H1 (cell line): ENCODE data around the gene TAF5. TPM values are rescaled to one million over a fixed set of nuclear protein-coding genes. Genes with fewer than 3 reads are reported as not detected.

Experiments
- CTCF ChIA-PET: fragments of 300-600 bp; sonication (Branson Sonifier 250); formaldehyde crosslinking; loops from one replicate; lab custom pipeline; 2021; ENCODE audit not compliant: partially characterized antibody; lab: Charles Lee
- POLR2A ChIA-PET: fragments of 300-600 bp; sonication (Branson Sonifier 250); formaldehyde crosslinking; loops from one replicate; lab custom pipeline; 2021; ENCODE audit warnings: inconsistent platforms; ENCODE audit not compliant: partially characterized antibody; lab: Charles Lee
- DNase-seq, 2 experiments: peaks; one replicate each; pipeline versions ENCODE4 v3.0.0 to v3.0.0-alpha.2; 2010 to 2022; ENCODE audit warnings: low spot score in 2 of 2, low read depth in 1 of 2, mixed read lengths in 1 of 2
- FAIRE-seq: peaks from 2 replicates; lab custom pipeline; 2011; peaks lifted over from hg19 to GRCh38; lab: Jason Lieb, UNC
- H2AFZ ChIP-seq: 2 replicates; pipeline ENCODE4 v1.8.1; 2012; ENCODE audit warnings: low read length, inconsistent platforms
- H2AK5ac ChIP-seq: 2 replicates; pipeline ENCODE4 v1.6.1; 2013; ENCODE audit warnings: low read depth, low read length
- H2BK120ac ChIP-seq: replicated peaks from 2 replicates; pipeline ENCODE3; 2013; ENCODE audit warnings: low read depth, low read length, inconsistent platforms
- H2BK12ac ChIP-seq: 2 replicates; pipeline ENCODE4 v1.6.1; 2013; ENCODE audit warnings: low read depth, low read length
- H2BK15ac ChIP-seq: 2 replicates; pipeline ENCODE4 v1.6.1; 2013; ENCODE audit warnings: low read length
- H2BK20ac ChIP-seq: 2 replicates; pipeline ENCODE4 v1.6.1; 2013; ENCODE audit warnings: low read length
- H2BK5ac ChIP-seq: 2 replicates; pipeline ENCODE4 v1.6.1; 2013; ENCODE audit warnings: low read depth, low read length
- H3K14ac ChIP-seq: 2 replicates; pipeline ENCODE4 v1.6.1; 2013; ENCODE audit warnings: inconsistent platforms; ENCODE audit not compliant: insufficient read length
- H3K18ac ChIP-seq: 2 replicates; pipeline ENCODE4 v1.6.1; 2013; ENCODE audit warnings: low read length; ENCODE audit errors: extremely low read depth
- H3K23ac ChIP-seq: 2 replicates; pipeline ENCODE4 v1.6.1; 2013; ENCODE audit warnings: inconsistent platforms; ENCODE audit not compliant: insufficient read length
- H3K23me2 ChIP-seq: 2 replicates; pipeline ENCODE4 v1.6.1; 2013; ENCODE audit warnings: low read depth, low read length
- H3K27ac ChIP-seq: 2 replicates; pipeline ENCODE4 v1.6.1; 2011; ENCODE audit warnings: low read depth, low read length, inconsistent platforms
- H3K27me3 ChIP-seq, 4 experiments: replicated peaks in 1 of 4; 1 replicate in 1 of 4; 2 replicates in 3 of 4; pipeline versions ENCODE4 v1.6.1 to v1.8.1; 2011 to 2013; ENCODE audit warnings: low read length in 3 of 4, mild to moderate bottlenecking in 3 of 4, inconsistent platforms in 2 of 4, mixed read lengths in 2 of 4, moderate library complexity in 1 of 4; ENCODE audit not compliant: control insufficient read depth in 3 of 4, insufficient read depth in 3 of 4; ENCODE audit errors: extremely low read depth in 1 of 4
- H3K36me3 ChIP-seq, 4 experiments: 2 replicates each; pipeline versions ENCODE4 v1.6.1 to v1.8.1; 2011 to 2013; ENCODE audit warnings: mild to moderate bottlenecking in 4 of 4, low read length in 3 of 4, moderate library complexity in 2 of 4, control low read depth in 1 of 4, inconsistent platforms in 1 of 4; ENCODE audit not compliant: insufficient read depth in 4 of 4, control insufficient read depth in 2 of 4
- H3K4ac ChIP-seq: replicated peaks from 2 replicates; pipeline ENCODE3; 2013; ENCODE audit warnings: low read length, low read depth, mixed read lengths, inconsistent platforms; ENCODE audit not compliant: insufficient read length
- H3K4me1 ChIP-seq, 4 experiments: replicated peaks in 1 of 4; 1 replicate in 1 of 4; 2 replicates in 3 of 4; pipeline versions ENCODE4 v1.6.1 to v1.8.1; 2011 to 2013; ENCODE audit warnings: low read length in 3 of 4, inconsistent platforms in 2 of 4, mixed read lengths in 1 of 4; ENCODE audit not compliant: insufficient read depth in 4 of 4, control insufficient read depth in 3 of 4
- H3K4me2 ChIP-seq, 2 experiments: 2 replicates each; pipeline versions ENCODE4 v1.6.1 to v1.8.1; 2011 to 2013; ENCODE audit warnings: low read depth in 2 of 2, low read length in 2 of 2, control low read depth in 1 of 2, inconsistent platforms in 1 of 2, mild to moderate bottlenecking in 1 of 2; ENCODE audit not compliant: insufficient read depth in 1 of 2
- H3K4me3 ChIP-seq, 4 experiments: fragments of 200-600, 300-600 bp in 1 of 4; sonication (generic), shearing (Covaris generic), sonication (Bioruptor Twin) in 1 of 4; 2 replicates each; pipeline versions ENCODE4 v1.5.1 to v1.8.1; 2011 to 2016; ENCODE audit warnings: low read length in 4 of 4, low read depth in 3 of 4, control low read depth in 2 of 4, inconsistent platforms in 2 of 4, mild to moderate bottlenecking in 2 of 4, mixed read lengths in 1 of 4, moderate library complexity in 1 of 4; ENCODE audit not compliant: insufficient read depth in 2 of 4; ENCODE audit errors: extremely low read depth in 1 of 4
- H3K56ac ChIP-seq: replicated peaks from 2 replicates; pipeline ENCODE3; 2013; ENCODE audit warnings: low read depth, mild to moderate bottlenecking, mixed read lengths, low read length, inconsistent platforms; ENCODE audit not compliant: insufficient read length
- H3K79me1 ChIP-seq: 2 replicates; pipeline ENCODE4 v1.6.1; 2013; ENCODE audit warnings: low read depth, low read length, control low read depth
- H3K79me2 ChIP-seq, 2 experiments: 2 replicates each; pipeline versions ENCODE4 v1.6.1 to v1.8.1; 2012 to 2013; ENCODE audit warnings: low read length in 2 of 2, mild to moderate bottlenecking in 2 of 2, inconsistent platforms in 1 of 2; ENCODE audit not compliant: insufficient read depth in 2 of 2, control insufficient read depth in 1 of 2
- H3K9ac ChIP-seq, 4 experiments: replicated peaks in 1 of 4; 1 replicate in 1 of 4; 2 replicates in 3 of 4; pipeline versions ENCODE4 v1.6.1 to v1.8.1; 2011 to 2013; ENCODE audit warnings: low read depth in 3 of 4, low read length in 3 of 4, control low read depth in 2 of 4, mild to moderate bottlenecking in 2 of 4, moderate library complexity in 2 of 4, inconsistent platforms in 1 of 4; ENCODE audit errors: extremely low read depth in 1 of 4
- H3K9me3 ChIP-seq, 2 experiments: 2 replicates each; pipeline versions ENCODE4 v1.6.1 to v1.8.1; 2012 to 2013; ENCODE audit warnings: mild to moderate bottlenecking in 2 of 2, moderate library complexity in 2 of 2, control low read depth in 1 of 2, inconsistent platforms in 1 of 2, low read depth in 1 of 2, low read length in 1 of 2, mixed read lengths in 1 of 2; ENCODE audit not compliant: insufficient read depth in 2 of 2
- H4K20me1 ChIP-seq, 2 experiments: replicated peaks in 1 of 2; 2 replicates each; pipeline versions ENCODE3 to v1.8.1; 2011 to 2013; ENCODE audit warnings: inconsistent platforms in 2 of 2, low read length in 2 of 2, mild to moderate bottlenecking in 1 of 2; ENCODE audit not compliant: insufficient read depth in 2 of 2, control insufficient read depth in 1 of 2
- H4K5ac ChIP-seq: 2 replicates; pipeline ENCODE4 v1.6.1; 2013; ENCODE audit warnings: low read length, low read depth, mixed read lengths, inconsistent platforms; ENCODE audit not compliant: insufficient read length
- H4K8ac ChIP-seq: 2 replicates; pipeline ENCODE4 v1.8.0; 2013; ENCODE audit warnings: mild to moderate bottlenecking, moderate library complexity, low read length, inconsistent platforms; ENCODE audit not compliant: insufficient read depth; ENCODE audit errors: extremely low read depth
- H4K91ac ChIP-seq: replicated peaks from 2 replicates; pipeline ENCODE3; 2013; ENCODE audit warnings: low read length, mixed read lengths, inconsistent platforms; ENCODE audit not compliant: insufficient read length
- ASH2L ChIP-seq: fragments of 200-600, 300-600 bp; sonication (generic); IDR thresholded peaks from one replicate; pipeline ENCODE4 v1.7.1; 2017; ENCODE audit warnings: low read length
- BACH1 ChIP-seq: IDR thresholded peaks from 2 replicates; pipeline ENCODE4 v1.6.1; 2012; ENCODE audit warnings: low read length, improper control_type of control experiment
- RBBP5 ChIP-seq: IDR thresholded peaks from 2 replicates; pipeline ENCODE4 v1.7.1; 2012; ENCODE audit warnings: low read depth, mild to moderate bottlenecking, inconsistent platforms, low read length, moderate library complexity, borderline replicate concordance
- RNF2 ChIP-seq: fragments of 200-900, 300-1000 bp; sonication (generic); IDR thresholded peaks from 2 replicates; pipeline ENCODE4 v1.7.1; 2016; ENCODE audit warnings: borderline replicate concordance, low read depth, mild to moderate bottlenecking, antibody characterized with exemption, low read length; ENCODE audit not compliant: poor library complexity, severe bottlenecking; ENCODE audit errors: missing control alignments
- SP4 ChIP-seq: IDR thresholded peaks from 2 replicates; pipeline ENCODE4 v1.6.1; 2012; ENCODE audit warnings: low read length, inconsistent platforms
- SRF ChIP-seq: IDR thresholded peaks from 2 replicates; pipeline ENCODE4 v1.6.1; 2011; ENCODE audit warnings: mild to moderate bottlenecking, low read depth, low read length, moderate library complexity
- TBP ChIP-seq: IDR thresholded peaks from 2 replicates; pipeline ENCODE4 v1.6.1; 2011; ENCODE audit warnings: low read depth, low read length, improper control_type of control experiment
- WGBS, 2 experiments: shearing (Covaris generic) in 1 of 2; methylation state at CpG; one replicate each; pipeline versions ENCODE4 v1.1.6 to v1.1.7; 2013 to 2015; ENCODE audit warnings: low lambda C conversion rate in 2 of 2, mixed read lengths in 2 of 2, inconsistent platforms in 1 of 2, low coverage in 1 of 2, missing lambda C conversion rate in 1 of 2; ENCODE audit not compliant: insufficient replicate concordance in 2 of 2, insufficient coverage in 1 of 2, insufficient read length in 1 of 2; ENCODE audit errors: extremely low coverage in 1 of 2, missing lambda C conversion rate in 1 of 2; 5-methylcytosine and 5-hydroxymethylcytosine counted together
- long read RNA-seq, 2 experiments: library from RNA in 1 of 2; library from capped mRNA in 1 of 2; stranded (forward); transcript quantifications; one replicate each; pipeline ENCODE4 v2.0.0, GENCODE V29; 2021; ENCODE audit warnings: inconsistent platforms in 1 of 2
- polyA minus RNA-seq, 3 experiments: library from RNA; depleted of rRNA, polyadenylated mRNA; stranded (reverse); fragments of >200 nt; gene quantifications; 1 replicate in 2 of 3; 2 replicates in 1 of 3; pipeline ENCODE4 v1.2.3, GENCODE V29; 2011
- polyA plus RNA-seq, 7 experiments: library from polyadenylated mRNA; depleted of rRNA in 3 of 7; stranded (reverse) in 5 of 7; unstranded in 2 of 7; fragments of >200 nt in 5 of 7; fragments of 200-250 nt in 2 of 7; gene quantifications; 1 replicate in 5 of 7; 2 replicates in 1 of 7; 4 replicates in 1 of 7; pipeline versions ENCODE4 v1.2.1 to v1.2.3, GENCODE V29; 2011 to 2013; ENCODE audit warnings: missing spikeins in 2 of 7, mixed read lengths in 2 of 7
- total RNA-seq: library from RNA; stranded (reverse); fragmentation: NEBNext Ultra II Directional; extraction: Animal tissue kit (Norgen Biotek cat#: 25700); gene quantifications from 2 replicates; pipeline ENCODE4 v1.2.1, GENCODE V29; 2021

The TAF5 gene
- total RNA-seq, result 14.5 and 15.6 TPM in 2 replicates
- polyA plus RNA-seq (2011; rRNA removed), result 4.0 and 5.8 TPM in 2 replicates
- polyA plus RNA-seq (2011; cell fraction: cytosol; rRNA removed), result 6.8 TPM
- 2.3 TPM for polyA plus RNA-seq (2011; cell fraction: nucleus; rRNA removed)
- 6.9 to 12.3 TPM (median 8.3 TPM) in 4 replicates for polyA plus RNA-seq (2012, experiment 1 of 2)
- 1.4 TPM for polyA plus RNA-seq (2012, experiment 2 of 2)
- polyA plus RNA-seq (2013, experiment 1 of 2), result 8.2 TPM
- 9.1 TPM for polyA plus RNA-seq (2013, experiment 2 of 2)
- 7.5 and 7.8 TPM in 2 replicates for polyA minus RNA-seq (2011; rRNA and poly(A)+ RNA removed)
- 6.7 TPM for polyA minus RNA-seq (2011; cell fraction: cytosol; rRNA and poly(A)+ RNA removed)
- 6.0 TPM for polyA minus RNA-seq (2011; cell fraction: nucleus; rRNA and poly(A)+ RNA removed)
- long read RNA-seq, experiment 1, partial matches to known transcripts, result 8 of 12 reads
- long read RNA-seq, experiment 1, other reads (novel, unspliced or antisense), result 2 of 12 reads
- long read RNA-seq, experiment 2, result 0 reads

- Histone ChIP-seq H2BK12ac (no peak within 1 kb of the TSS), H3K4me2 (peak within 1 kb of the TSS; percentile 59 to 63), H3K4ac (no peak within 1 kb of the TSS), H2AFZ (peak within 1 kb of the TSS; percentile 68; the same call in 1 of the 2 replicates), H3K79me2 (peaks cover 0 to 8% of the 10 kb centered on the region in 2 experiments; a peak in 1 of 4 replicates), H4K20me1 (no peaks in the 10 kb centered on the region), H3K23ac (no peak within 1 kb of the TSS), H3K9ac (peak within 1 kb of the TSS; percentile 51 to 89 (median 65); a peak in 6 of 7 replicates), H3K79me1 (no peaks in the 10 kb centered on the region), H2AK5ac (no peak within 1 kb of the TSS), H2BK15ac (no peak within 1 kb of the TSS), H3K14ac (no peak within 1 kb of the TSS), H3K9me3 (no peaks in the 10 kb centered on the region), H3K4me3 (peak within 1 kb of the TSS; percentile 83 to 88 (median 86)), H4K5ac (peak within 1 kb of the TSS; percentile 89), H3K18ac (no peak within 1 kb of the TSS), H3K56ac (no peak within 1 kb of the TSS), H2BK120ac (no peak within 1 kb of the TSS), H4K91ac (peak within 1 kb of the TSS; percentile 60), H3K27ac (no peak within 1 kb of the TSS; the same call in 1 of the 2 replicates), H3K23me2 (no peaks in the 10 kb centered on the region), H3K4me1 (no peaks in the 10 kb centered on the region), H3K27me3 (no peaks in the 10 kb centered on the region), H4K8ac (peak within 1 kb of the TSS; percentile 93; the same call in 1 of the 2 replicates), H2BK20ac (no peak within 1 kb of the TSS), H2BK5ac (peak within 1 kb of the TSS; percentile 47; the same call in 1 of the 2 replicates), H3K36me3 (no peaks in the 10 kb centered on the region)
- 2% methylated on average over 81 of the region's 81 CpGs; no CpG with 5 or more reads in 1 of the 2 experiments for WGBS, 2 experiments
- ChIA-PET CTCF (interaction anchor here (0.8 to 1.0 kb wide), 2 partner anchors 14 to 171 kb away, joined by 3 read pairs; no protein-coding TSS in a partner anchor), POLR2A (interaction anchor here (0.6 to 3.0 kb wide), 7 partner anchors 9 to 205 kb away, joined by 3 to 14 read pairs (median 4); partner anchors contain the start of gene PCGF6)
- no peak for FAIRE-seq
- peak; percentile 77 to 89 for DNase-seq
- TF ChIP-seq ASH2L (peak; percentile 80), SP4 (no peak), RNF2 (no peak), BACH1 (no peak), RBBP5 (0 out of 2 replicates have a peak, but pooled peaks have one; percentile 66), SRF (no peak), TBP (peak; percentile 98)
Observed at GRCh38 chr10:103367782-103368518, at the start of gene TAF5. TSS of gene TAF5 (plus strand) at chr10:103367976. CDS start at chr10:103367990, 14 bp downstream.
